Activated CD4-positive, alpha-beta T cell treated with anti-CD3 and anti-CD28 coated beads, Interleukin-2, amount 50 U/mL, for 1 hour (primary cell): Measurements from ENCODE around the gene PODNL1.
"Not testable (repeated sequence)": the region's sequence is repeated elsewhere in the genome, so short reads cannot be mapped to it uniquely, and the experiment has no call there.

Experiments
- DNase-seq: peaks from one replicate; pipeline ENCODE4 v3.0.0-alpha.2; 2020

The PODNL1 gene, protein sequence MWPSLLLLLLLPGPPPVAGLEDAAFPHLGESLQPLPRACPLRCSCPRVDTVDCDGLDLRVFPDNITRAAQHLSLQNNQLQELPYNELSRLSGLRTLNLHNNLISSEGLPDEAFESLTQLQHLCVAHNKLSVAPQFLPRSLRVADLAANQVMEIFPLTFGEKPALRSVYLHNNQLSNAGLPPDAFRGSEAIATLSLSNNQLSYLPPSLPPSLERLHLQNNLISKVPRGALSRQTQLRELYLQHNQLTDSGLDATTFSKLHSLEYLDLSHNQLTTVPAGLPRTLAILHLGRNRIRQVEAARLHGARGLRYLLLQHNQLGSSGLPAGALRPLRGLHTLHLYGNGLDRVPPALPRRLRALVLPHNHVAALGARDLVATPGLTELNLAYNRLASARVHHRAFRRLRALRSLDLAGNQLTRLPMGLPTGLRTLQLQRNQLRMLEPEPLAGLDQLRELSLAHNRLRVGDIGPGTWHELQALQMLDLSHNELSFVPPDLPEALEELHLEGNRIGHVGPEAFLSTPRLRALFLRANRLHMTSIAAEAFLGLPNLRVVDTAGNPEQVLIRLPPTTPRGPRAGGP

DNA sequence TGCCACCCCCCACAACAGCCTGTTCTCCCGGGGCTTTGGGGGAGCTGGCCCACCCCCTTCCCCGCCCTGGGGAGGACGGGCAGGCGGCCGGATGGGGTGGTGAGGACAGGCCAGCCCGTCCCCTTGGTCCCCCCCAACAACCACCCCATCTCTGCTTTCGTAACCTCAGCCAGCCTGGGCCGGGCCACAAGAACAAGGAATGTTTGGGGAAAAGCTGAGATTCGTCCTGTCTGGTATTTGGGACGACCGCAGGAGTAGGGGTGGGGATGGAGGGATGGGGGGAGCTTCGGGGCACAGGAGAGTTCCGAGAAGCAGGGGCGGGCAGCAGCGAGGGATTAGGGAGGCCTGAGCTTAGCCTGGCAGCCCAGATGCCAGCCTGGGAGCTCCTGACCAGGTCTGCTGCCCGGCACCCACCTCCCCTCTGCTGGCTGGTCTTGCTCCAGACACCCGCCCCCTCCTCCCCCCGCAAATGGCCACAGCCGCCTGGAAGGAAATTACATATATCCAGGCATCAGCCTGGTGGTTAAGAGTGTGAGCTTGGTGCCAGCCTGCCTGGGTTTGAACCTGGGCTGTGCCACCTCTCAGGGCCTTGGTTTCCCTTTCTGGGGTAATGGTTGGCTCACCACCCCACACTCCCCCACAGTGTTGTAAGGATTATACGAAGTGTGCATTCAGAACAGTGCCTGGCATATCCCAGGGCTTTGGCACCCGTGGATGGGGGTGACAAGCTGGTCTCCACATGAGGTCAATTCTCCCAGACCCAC, at the start of gene PODNL1:
Gene PODNL1, minus strand, starts transcription at position 117 of the 764 bp plus-strand sequence. CDS start 236 bp downstream, outside the sequence.
- no peak for DNase-seq

DNA sequence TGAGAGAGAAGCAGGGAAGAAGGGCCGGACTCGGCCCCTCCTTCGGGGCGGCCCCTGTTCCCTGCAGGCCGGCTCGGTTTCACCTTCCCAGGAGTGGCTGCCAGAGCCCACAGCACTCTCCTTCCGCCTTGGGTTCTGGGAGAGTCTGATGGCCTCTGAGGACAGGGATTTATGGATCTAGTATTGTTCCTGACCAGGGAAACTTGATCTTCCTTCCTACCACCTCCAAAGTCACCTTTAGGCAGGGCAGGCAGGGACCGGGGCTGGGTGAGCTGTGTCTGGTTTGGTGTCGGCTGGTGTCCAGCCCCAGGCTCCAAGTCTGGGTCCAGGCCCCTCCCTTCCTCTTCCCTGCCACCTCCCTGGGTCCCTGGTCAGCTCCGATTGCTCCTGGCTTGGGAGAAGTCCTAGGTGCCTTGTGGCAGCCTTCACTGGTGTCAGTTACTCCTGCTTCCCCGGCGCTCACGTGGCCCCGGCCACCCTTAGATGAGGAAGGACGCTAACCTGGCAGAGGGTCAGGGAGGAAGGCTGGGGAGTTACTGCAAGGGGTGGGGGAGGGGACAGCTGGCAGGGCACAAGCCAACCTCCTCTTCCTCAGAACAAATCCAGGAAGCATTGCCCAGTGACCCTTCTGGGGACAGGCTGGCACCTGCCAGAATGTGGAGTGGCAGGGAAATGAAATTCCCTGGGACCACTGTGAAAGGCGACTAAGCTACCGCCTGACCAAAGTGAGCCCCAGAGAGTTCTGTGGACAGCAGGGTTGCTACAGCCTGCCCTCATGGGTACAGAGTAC, 49.1 kb upstream of the PODNL1 start:
- no peak for DNase-seq

DNA sequence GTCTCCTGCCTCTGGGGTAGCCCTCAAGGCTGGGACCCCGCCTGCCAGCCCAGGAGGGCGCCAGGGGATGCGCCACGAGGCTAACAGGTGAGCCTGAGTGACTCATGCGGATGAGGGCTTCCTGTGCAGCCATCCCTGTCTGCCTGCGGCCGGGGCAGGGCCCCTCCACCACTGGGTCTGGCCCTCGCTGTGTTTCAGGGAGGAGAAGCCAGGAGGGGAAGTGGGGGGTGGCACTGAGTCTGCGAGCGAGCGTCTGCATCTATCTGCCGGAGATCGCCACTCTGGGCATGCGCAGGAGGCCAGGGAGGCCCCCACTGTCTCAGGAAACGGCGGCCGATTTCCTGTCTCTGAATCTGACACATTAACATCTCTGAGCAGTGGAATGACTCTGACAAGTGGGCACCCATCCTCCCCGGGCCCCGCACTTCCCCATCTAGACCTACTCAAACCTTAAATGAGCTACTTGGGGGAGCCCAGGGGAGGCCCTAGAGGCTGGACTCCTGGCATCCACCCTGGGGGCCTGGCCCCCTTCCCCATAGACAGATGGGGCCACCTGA, 48.2 kb upstream of the PODNL1 start:
- peak; percentile 99 for DNase-seq

DNA sequence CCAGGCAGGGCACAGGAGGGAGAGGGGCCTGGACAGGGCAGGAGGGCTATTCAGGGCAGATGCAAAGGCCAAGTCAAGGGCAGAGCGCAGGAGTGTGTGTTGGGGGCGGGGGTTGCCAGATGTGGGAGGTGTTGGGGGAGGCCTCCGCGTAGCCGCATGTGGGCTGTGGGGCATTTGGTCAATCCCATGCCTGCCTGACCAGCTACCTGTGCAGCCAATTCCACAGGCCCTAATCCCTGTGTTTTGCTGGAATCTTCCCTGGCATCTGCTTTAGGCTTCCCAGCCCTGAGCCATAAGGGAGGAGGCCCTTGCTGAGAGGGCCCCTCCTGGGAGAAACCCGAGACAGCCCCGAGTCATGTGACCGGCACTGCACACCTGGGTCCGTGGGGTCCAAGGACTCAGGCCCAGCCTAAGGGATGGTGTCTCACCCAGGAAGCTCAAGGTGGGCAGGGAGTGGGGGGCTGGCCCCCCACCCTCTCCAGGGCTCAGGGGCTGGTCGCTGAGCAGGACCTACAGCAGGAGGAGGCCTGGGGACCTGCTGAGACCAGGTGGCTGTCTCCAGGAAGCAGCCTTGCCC, 47.6 kb upstream of the PODNL1 start:
- no peak for DNase-seq

DNA sequence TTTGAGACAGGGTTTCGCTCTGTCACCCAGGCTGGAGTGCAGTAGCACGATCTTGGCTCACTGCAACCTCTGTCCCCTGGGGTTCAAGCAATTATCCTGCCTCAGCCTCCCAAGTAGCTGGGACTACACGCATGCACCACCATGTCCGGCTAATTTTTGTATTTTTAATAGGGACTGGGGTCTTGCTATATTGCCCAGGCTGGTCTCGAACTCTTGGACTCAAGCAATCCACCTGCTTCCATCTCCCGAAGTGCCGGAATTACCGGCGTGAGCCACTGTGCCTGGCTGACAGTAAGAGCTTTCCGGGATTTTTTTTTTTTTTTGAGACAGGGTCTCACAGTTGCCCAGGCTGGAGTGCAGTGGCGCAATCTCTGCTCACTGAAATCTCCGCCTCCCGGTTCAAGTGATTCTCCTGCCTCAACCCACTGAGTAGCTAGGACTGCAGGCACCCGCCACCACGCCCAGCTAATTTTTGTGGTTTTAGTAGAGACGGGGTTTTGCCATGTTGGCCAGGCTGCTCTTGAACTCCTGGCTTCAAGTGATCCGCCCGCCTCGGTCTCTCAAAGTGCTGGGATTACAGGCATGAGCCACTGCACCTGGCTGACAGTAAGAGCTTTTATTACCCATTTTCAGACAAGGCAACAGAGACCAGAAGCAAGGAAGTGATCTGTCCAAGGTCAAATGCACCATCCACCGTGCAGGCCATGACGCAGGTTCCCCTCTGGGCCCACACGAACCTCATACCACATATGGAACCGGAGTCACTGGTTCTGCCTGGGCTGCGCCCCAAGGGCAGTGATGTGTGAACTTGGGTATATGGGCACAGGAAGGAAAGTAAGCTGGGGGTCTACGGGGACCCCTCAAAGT, 46.9 kb upstream of the PODNL1 start:
- DNase-seq = peak; percentile 39

DNA sequence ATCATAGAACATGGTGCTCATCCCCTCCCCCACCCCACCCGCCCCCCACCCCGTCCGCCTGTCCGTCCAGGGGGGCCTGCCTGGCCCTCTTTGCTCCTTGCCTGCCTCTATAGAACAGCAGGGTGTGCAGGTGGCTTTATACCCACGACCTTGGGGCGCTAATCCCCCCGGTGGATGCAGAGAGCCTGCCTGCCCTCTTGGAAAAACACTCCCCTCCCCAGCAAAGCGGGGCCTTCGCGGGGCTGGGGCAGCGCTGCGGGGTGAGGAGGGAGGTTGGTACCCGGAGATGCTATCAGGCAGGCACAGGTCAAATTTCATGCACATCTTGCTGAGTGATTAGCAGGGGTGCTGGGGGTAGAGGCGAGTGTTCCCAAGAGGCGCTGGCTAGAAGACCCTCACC, 46.0 kb upstream of the PODNL1 start:
- no peak for DNase-seq

DNA sequence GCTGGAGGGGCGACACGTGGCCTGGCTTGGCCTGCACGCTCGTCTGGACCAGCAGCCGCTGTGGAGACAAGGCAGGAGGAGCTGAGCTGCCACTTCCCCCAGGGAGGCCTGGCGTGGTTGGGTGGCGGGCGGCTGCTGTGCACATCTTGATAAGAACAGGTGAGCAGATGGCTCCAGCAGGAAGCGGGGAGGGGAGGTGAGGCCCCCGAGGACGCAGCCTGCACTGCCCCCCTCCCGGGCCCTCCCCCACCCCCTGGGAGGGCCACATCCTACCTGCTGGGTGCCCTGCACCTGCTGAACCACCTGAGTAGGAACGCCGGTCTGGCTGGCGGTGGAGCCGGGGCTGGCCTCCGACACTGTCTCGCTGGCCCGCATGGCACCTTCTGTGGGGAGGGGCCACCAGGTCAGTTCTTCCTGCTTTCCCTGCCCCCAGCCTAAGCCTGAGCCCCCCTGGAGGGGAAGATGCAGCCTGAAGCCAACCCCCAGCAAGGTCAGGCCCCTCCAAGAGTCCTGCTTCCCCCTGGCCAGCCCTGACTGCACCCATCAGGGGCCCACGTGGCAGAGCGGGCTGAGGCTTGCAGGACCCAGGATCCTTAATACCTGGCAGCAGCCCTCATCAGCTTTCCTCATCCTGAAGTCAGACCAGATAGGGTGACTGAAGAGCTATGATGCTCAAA, 45.1 kb upstream of the PODNL1 start:
- peak; percentile 44 for DNase-seq

DNA sequence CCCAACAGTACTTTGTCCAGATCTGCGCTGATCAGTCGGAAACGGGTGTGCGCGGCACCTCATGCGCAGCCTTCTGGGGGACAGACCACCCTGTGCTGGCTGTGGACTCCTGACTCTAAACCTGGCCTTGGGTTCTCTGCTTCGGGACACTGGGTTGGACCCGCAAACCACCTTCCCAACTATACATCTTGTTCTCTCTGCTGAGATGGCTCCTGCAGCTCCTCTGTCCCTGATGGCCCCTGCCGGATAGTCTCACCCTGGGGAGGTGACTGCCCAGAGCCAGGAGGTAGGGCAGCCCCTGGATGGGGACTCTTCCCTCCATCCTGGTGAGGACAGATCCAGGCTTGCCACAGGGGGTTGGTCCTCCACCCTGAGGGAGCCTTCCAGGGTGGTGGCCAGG, 44.6 kb upstream of the PODNL1 start:
- DNase-seq = no peak

DNA sequence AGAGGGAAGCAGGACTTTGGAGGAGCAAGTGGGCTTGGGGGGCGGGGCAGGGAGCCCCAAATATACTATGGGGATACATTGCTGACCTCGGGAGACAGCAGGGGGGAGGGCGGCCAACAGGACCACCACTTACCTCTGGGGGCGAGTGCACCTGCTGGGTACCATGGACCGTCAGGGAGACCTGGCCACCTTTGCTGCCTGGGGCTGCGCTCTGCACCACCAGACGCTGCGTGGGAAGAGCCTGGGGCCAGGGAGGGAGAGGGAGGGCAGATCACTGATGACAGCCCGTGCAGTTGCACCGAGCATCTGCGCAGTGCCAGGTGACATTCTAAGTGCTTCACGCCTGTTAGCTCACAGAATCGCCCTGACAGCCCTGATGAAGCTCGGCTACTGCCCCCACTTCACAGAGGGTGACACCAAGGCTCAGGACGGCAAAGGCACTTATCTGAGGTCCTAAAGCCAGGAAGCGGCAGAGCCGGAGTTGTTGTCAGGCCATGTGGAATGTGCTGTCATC, 43.8 kb upstream of the PODNL1 start:
- no peak for DNase-seq

DNA sequence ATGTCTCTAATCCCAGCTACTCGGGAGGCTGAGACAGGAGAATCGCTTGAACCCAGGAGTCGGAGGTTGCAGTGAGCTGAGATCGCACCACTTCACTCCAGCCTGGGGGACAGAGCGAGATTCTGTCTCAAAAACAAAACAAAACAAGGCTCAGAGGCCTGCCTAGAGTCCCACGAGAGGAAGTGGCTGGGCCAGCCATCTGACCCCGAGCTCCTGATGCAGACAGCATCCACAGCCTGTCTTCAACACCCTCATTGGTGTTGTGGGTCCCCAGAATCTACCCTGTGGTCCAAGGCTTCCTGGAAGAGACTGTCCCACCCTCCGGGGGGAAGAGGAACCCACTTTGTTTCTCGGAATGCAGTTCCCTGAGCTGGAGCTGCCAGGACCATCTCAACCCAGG, 43.2 kb upstream of the PODNL1 start:
- no peak for DNase-seq

DNA sequence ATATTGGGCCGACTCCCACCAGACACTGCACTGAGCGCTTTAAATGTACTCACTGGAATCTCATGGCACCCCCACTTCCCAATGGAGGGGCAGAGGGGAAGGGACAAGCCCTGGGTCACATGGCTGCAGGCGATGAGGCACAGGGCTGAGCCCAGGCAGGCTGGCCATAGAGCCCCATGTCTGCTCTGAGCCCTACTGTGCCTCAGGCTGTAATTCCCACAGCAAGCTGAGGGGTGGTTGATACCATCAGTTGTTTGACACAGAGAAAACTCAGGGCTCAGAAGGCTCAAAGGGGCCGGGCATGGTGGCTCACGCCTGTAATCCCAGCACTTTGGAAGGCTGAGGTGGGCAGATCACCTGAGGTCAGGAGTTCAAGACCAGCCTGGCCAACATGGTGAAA, 42.8 kb upstream of the PODNL1 start:
- DNase-seq = no peak

DNA sequence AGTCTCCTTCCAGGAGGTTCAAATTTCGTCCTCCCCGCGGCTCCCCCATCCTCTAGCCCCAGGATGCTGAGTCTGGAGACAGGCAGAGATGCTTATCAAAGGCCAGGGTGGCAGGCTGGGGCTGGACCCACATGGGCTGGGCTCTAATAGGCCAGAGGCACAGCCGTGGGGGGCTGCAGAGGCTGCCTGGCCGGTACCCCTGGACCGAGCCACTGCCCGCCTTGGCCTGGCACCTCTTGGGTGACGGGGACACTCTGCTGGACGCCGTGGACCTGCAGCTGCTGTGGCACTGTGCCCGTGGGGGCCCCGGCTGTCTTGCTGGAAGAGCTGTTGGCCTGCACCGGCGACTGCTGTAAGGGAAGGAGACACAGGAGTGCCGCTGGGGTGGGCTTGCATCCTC, 42.1 kb upstream of the PODNL1 start:
- DNase-seq = no peak

DNA sequence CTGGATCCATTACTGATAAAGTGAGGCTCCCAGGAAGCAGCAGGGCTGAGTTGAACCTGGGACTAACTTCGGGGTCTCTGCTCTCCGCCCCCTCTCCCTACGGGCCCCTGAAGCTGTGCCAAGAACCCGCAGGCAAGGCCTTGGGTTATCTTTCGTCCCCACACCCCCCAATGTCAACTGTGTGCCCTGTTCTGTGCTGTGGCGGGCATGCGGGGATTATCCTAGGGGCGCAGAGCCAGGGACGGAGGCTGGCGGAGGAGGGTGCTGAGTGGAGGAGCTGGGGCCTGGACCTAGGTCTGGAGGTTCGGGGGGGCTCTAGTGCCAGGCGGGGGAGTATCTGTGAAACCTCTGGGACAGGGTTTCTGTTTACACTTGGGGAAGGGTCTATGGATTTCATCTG, 41.5 kb upstream of the PODNL1 start:
- DNase-seq = no peak

DNA sequence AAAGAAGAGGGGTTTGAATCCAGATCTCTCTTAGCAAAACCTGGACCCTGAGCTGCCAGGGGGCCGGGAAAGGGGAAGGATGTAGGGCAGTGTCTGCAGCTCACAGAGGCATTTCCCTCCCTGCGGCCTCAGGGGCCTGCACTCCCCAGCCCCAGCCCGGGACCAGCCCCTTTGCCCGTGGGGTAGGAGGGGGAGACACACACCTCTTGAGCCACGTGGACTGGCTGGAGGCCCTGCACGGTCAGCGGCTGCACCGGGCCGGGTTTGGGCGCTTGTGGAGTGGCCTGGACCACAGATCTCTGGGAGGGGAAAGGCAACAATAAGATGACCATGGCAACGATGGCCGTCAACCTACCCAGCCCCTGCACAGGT, 41.0 kb upstream of the PODNL1 start:
- DNase-seq = no peak

DNA sequence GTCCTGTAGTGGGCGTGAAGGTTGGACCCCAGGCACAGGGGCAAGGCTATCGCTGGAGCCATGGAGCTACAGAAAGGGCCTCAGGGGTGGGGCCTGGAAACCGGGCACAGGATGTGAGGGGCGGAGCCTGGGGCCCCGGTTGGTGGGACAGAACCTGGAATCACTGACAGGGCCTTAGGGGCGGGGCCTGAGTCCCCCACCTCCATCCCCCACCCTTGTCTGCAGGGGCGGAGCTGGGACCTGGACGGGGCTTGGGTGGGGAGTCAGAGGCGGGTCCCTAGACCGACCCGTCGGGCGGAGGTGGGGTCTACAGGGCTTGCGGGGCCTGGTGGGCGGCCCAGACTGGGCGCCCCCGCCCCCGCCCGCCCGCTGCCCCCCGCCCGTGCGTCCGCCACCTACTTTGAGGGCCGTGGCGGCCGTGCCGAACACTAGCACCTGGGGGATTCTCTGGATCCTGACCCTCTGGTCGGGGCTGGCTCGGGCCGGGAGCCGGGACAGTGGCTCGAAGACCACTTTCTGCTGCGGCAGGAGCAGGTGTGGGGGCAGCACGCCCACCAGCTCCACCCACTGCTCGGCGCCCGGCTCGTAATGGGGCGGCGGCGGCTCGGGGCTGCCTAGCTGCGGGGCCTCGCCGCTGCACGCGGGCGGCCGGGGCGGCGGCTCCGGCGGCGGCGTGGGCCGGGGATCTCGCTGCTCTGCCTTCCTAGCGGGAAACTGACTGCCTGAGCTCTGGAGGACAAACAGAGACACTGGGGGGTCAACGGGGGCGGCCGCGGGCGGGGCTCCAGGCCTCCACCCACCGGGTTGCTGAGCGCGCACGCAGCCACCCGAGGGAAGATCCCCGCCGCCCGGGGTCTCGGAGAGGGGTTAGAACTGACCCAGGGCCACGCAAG, 40.4 kb upstream of the PODNL1 start:
- DNase-seq = no peak

DNA sequence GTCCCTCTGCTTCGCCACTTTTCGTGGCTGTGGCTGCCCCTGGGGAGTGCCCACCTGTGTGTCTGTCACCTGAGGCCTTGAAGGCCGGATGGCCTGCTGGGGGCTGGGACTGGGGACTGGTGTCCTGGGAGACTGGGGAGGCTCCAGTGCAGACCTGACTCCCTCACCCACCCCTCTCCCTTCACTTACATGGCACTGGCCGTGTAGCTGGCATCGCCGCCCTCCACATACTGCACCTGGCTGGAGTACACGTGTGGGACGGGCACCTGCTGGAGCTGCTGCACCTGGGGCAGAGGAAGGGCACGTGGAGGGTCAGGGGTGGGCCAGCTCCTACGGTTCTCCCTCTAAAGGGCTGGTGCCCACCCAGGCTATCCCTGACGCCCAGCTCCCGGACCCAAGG, 39.6 kb upstream of the PODNL1 start:
- no peak for DNase-seq

DNA sequence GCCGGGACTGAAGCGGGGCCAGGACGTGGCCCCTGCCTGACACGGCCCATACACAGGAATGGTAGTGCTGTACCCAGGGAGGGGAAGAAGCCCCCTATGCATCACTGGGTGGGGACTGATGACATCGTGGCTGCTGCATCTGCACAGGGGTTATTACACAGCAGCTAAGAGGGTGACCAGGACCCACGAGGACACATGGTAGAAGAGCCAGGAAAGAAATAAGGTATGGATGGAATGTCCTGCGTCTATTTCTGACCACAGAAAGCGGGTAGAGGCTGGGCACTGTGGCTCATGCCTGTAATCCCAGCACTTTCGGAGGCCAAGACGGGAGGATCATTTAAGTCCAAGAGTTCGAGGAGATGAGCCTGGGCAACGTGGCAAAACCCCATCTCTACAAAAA, 38.2 kb upstream of the PODNL1 start:
- DNase-seq = no peak

DNA sequence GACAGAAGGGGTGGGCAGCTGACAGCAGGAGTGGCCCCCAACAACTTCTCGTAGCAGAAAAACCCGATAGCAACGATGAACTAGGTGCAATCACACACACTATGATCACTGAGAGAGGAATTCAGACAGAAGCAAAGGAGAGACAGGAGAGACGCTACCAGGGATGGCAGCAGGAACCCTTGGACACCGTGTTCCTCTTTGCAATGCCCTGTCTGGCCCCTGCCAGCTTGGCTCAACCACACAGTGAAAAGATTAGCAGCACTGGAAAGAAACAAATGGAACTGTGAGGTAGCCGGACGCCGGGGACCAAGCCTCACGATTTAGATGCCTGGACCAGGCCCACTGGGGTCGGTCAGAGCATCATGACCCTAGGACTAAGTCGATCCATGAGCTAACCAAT, 37.7 kb upstream of the PODNL1 start:
- DNase-seq = no peak

DNA sequence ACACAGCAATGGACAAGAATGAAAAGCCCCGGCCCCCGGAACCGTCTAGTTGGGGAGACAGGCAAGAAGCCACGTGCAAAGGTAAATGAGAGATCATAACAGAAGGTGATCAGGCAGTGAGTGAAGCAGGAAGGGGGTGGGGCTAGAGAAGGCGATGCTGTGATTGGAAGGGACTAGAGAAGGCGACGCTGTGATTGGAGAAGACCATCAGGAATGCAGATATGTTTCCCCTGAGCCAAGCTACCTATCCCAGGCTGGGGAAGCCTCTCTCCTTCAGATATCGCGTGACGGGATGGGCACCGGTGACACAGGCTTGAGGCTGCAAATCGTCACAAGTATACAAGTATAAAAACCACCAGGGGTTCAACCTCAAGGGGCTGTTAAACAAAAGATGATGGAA, 35.9 kb upstream of the PODNL1 start:
- DNase-seq = peak; percentile 49

DNA sequence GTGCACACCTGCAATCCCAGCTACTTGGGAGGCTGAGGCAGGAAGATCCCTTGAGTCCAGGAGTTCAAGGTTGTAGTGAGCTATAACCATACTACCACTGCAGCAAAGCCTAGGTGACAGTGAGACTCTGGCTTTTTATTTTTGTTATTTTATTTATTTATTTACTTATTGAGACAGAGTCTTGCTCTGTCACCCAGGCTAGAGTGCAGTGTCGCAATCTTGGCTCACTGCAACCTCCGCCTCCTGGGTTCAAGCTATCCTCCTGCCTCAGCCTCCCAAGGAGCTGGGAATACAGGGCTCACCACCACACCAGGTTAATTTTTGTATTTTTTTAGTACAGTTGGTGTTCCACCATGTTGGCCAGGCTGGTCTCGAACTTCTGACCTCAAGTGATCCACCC, 35.3 kb upstream of the PODNL1 start:
- not testable (repeated sequence) for DNase-seq
